DMS153 (cell line): ENCODE data around the gene NCAPH2.

Source experiments
- DNase-seq: peaks from one replicate; lab custom pipeline; 2025; lab: John Stamatoyannopoulos, UW

Gene NCAPH2

GRCh38 chr22:50574383-50574755, 66.3 kb downstream of the NCAPH2 start:
- no peak for DNase-seq
